ENCODE measurements around the gene PLEKHM3.

The PLEKHM3 gene

GRCh38 chr2:207988975-207989374, 36.4 kb downstream of the PLEKHM3 start:
- no peak overlapping the region for H3K4me3 ChIP-seq (ENCODE audit: insufficient read length, low read depth)
- H3K9ac ChIP-seq (ENCODE audit: insufficient read length, low read depth): no peak overlapping the region
- no peaks in the 10 kb centered on the region for H3K36me3 ChIP-seq (ENCODE audit: insufficient read depth, insufficient read length, low read length)
- H3K9me3 ChIP-seq (ENCODE audit: insufficient read depth, low read length): no peaks in the 10 kb centered on the region
- no peaks in the 10 kb centered on the region for H3K27me3 ChIP-seq (ENCODE audit: insufficient read depth, insufficient read length)
- H3K4me1 ChIP-seq (ENCODE audit: insufficient read depth, insufficient read length): no peaks in the 10 kb centered on the region
- DNase-seq (ENCODE audit: low read depth, low spot score): no peak
- TF ChIP-seq SUZ12 (IDR thresholded peaks at IDR 0.05; ENCODE audit: extremely low read depth, insufficient read depth, insufficient read length) (no peak), YY1 (IDR thresholded peaks at IDR 0.05; ENCODE audit: insufficient read depth, insufficient read length) (no peak), ZNF274 (IDR thresholded peaks at IDR 0.05; ENCODE audit: low read depth, low read length) (no peak)

- no peak overlapping the region for H3K4me3 ChIP-seq (ENCODE audit: insufficient read length, low read depth)
- H3K27me3 ChIP-seq (ENCODE audit: insufficient read depth, insufficient read length): no peaks in the 10 kb centered on the region
- no peak for DNase-seq (ENCODE audit: low read depth, low spot score)
- no peaks in the 10 kb centered on the region for H3K36me3 ChIP-seq (ENCODE audit: insufficient read depth, insufficient read length, low read length)
- no peaks in the 10 kb centered on the region for H3K4me1 ChIP-seq (ENCODE audit: insufficient read depth, insufficient read length)
- TF ChIP-seq YY1 (IDR thresholded peaks at IDR 0.05; ENCODE audit: insufficient read depth, insufficient read length) (no peak), ZNF274 (IDR thresholded peaks at IDR 0.05; ENCODE audit: low read depth, low read length) (no peak), SUZ12 (IDR thresholded peaks at IDR 0.05; ENCODE audit: extremely low read depth, insufficient read depth, insufficient read length) (no peak)
- H3K9ac ChIP-seq (ENCODE audit: insufficient read length, low read depth): no peak overlapping the region
- no peaks in the 10 kb centered on the region for H3K9me3 ChIP-seq (ENCODE audit: insufficient read depth, low read length)
Measured at GRCh38 chr2:207987025-207987716, 38.2 kb downstream of the PLEKHM3 start.

DNA sequence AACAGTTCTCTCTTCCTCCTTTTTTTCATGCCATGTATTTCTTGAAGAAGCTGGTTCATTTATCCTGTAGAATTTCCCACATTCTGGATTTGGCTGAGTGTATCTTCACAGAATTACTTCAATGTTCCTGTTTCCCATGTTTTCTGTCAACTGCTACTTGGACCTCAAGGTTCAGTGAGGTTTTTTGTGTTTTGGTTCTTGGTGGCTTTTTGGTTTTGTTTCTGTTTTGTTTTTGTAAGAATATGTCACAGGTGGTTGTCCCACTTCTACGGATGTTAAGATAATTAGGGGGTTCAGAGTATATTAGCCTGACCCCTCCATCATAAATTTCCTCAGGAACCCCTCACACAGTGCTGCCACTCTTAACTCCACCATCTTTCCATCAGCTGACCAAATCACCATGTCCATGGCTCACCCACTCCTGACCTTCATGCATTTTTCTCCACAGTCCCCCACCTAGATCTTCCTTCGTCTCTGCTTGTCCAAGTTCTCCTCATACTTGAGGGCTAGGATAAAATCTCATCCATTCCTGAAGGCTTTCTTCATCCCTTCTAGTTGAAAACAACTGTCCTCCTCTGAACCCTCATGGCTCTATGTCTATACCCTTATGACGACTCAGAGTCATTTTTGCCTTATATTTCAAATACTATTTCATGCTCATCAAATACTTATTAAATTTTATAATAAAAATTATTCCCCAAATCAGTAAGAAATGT, 40.4 kb downstream of the PLEKHM3 start:
- no peak overlapping the region for H3K4me3 ChIP-seq (ENCODE audit: insufficient read length, low read depth)

GRCh38 chr2:207983641-207984042, 41.7 kb downstream of the PLEKHM3 start:
- TF ChIP-seq SUZ12 (IDR thresholded peaks at IDR 0.05; ENCODE audit: extremely low read depth, insufficient read depth, insufficient read length) (no peak), YY1 (IDR thresholded peaks at IDR 0.05; ENCODE audit: insufficient read depth, insufficient read length) (no peak)
- no peaks in the 10 kb centered on the region for H3K4me1 ChIP-seq (ENCODE audit: insufficient read depth, insufficient read length)
- no peak overlapping the region for H3K4me3 ChIP-seq (ENCODE audit: insufficient read length, low read depth)

More for the DNA sequence above, 40.4 kb downstream of the PLEKHM3 start:
- Histone ChIP-seq H3K27me3 (ENCODE audit: insufficient read depth, insufficient read length) (no peaks in the 10 kb centered on the region), H3K9me3 (ENCODE audit: insufficient read depth, low read length) (no peaks in the 10 kb centered on the region), H3K4me1 (ENCODE audit: insufficient read depth, insufficient read length) (no peaks in the 10 kb centered on the region), H3K9ac (ENCODE audit: insufficient read length, low read depth) (no peak overlapping the region), H3K36me3 (ENCODE audit: insufficient read depth, insufficient read length, low read length) (no peaks in the 10 kb centered on the region)
- TF ChIP-seq YY1 (IDR thresholded peaks at IDR 0.05; ENCODE audit: insufficient read depth, insufficient read length): no peak
- no peak for TF ChIP-seq ZNF274 (IDR thresholded peaks at IDR 0.05; ENCODE audit: low read depth, low read length)
- no peak for TF ChIP-seq SUZ12 (IDR thresholded peaks at IDR 0.05; ENCODE audit: extremely low read depth, insufficient read depth, insufficient read length)
- no peak for DNase-seq (ENCODE audit: low read depth, low spot score)

GRCh38 chr2:207978177-207978948, 47.0 kb downstream of the PLEKHM3 start:
- H3K27me3 ChIP-seq (ENCODE audit: insufficient read depth, insufficient read length): no peaks in the 10 kb centered on the region
- H3K36me3 ChIP-seq (ENCODE audit: insufficient read depth, insufficient read length, low read length): no peaks in the 10 kb centered on the region
- H3K9me3 ChIP-seq (ENCODE audit: insufficient read depth, low read length): no peaks in the 10 kb centered on the region
- H3K4me1 ChIP-seq (ENCODE audit: insufficient read depth, insufficient read length): peaks cover 3% of the 10 kb centered on the region
- H3K9ac ChIP-seq (ENCODE audit: insufficient read length, low read depth): no peak overlapping the region
- no peak for TF ChIP-seq YY1 (IDR thresholded peaks at IDR 0.05; ENCODE audit: insufficient read depth, insufficient read length)
- no peak for TF ChIP-seq SUZ12 (IDR thresholded peaks at IDR 0.05; ENCODE audit: extremely low read depth, insufficient read depth, insufficient read length)
- no peak for TF ChIP-seq ZNF274 (IDR thresholded peaks at IDR 0.05; ENCODE audit: low read depth, low read length)
- H3K4me3 ChIP-seq (ENCODE audit: insufficient read length, low read depth): no peak overlapping the region
- DNase-seq (ENCODE audit: low read depth, low spot score): no peak

More at GRCh38 chr2:207983641-207984042, 41.7 kb downstream of the PLEKHM3 start:
- no peaks in the 10 kb centered on the region for H3K36me3 ChIP-seq (ENCODE audit: insufficient read depth, insufficient read length, low read length)
- DNase-seq (ENCODE audit: low read depth, low spot score): no peak
- no peak overlapping the region for H3K9ac ChIP-seq (ENCODE audit: insufficient read length, low read depth)
- H3K9me3 ChIP-seq (ENCODE audit: insufficient read depth, low read length): no peaks in the 10 kb centered on the region
- no peaks in the 10 kb centered on the region for H3K27me3 ChIP-seq (ENCODE audit: insufficient read depth, insufficient read length)

- H3K36me3 ChIP-seq (ENCODE audit: insufficient read depth, insufficient read length, low read length): no peaks in the 10 kb centered on the region
- TF ChIP-seq ZNF274 (IDR thresholded peaks at IDR 0.05; ENCODE audit: low read depth, low read length): no peak
Measured at GRCh38 chr2:207975921-207976320, 49.4 kb downstream of the PLEKHM3 start.

GRCh38 chr2:207974216-207974605, 51.1 kb downstream of the PLEKHM3 start:
- no peak overlapping the region for H3K9ac ChIP-seq (ENCODE audit: insufficient read length, low read depth)
- no peak overlapping the region for H3K4me3 ChIP-seq (ENCODE audit: insufficient read length, low read depth)
- peaks cover 17% of the 10 kb centered on the region for H3K27me3 ChIP-seq (ENCODE audit: insufficient read depth, insufficient read length)
- no peak for TF ChIP-seq SUZ12 (IDR thresholded peaks at IDR 0.05; ENCODE audit: extremely low read depth, insufficient read depth, insufficient read length)
- no peak for TF ChIP-seq YY1 (IDR thresholded peaks at IDR 0.05; ENCODE audit: insufficient read depth, insufficient read length)
- no peak for TF ChIP-seq ZNF274 (IDR thresholded peaks at IDR 0.05; ENCODE audit: low read depth, low read length)
- H3K4me1 ChIP-seq (ENCODE audit: insufficient read depth, insufficient read length): peaks cover 7% of the 10 kb centered on the region
- no peaks in the 10 kb centered on the region for H3K9me3 ChIP-seq (ENCODE audit: insufficient read depth, low read length)
- no peaks in the 10 kb centered on the region for H3K36me3 ChIP-seq (ENCODE audit: insufficient read depth, insufficient read length, low read length)
- no peak for DNase-seq (ENCODE audit: low read depth, low spot score)

More at GRCh38 chr2:207975921-207976320, 49.4 kb downstream of the PLEKHM3 start:
- Histone ChIP-seq H3K4me1 (ENCODE audit: insufficient read depth, insufficient read length) (peaks cover 4% of the 10 kb centered on the region), H3K9ac (ENCODE audit: insufficient read length, low read depth) (no peak overlapping the region), H3K9me3 (ENCODE audit: insufficient read depth, low read length) (no peaks in the 10 kb centered on the region), H3K27me3 (ENCODE audit: insufficient read depth, insufficient read length) (peaks cover 13% of the 10 kb centered on the region), H3K4me3 (ENCODE audit: insufficient read length, low read depth) (no peak overlapping the region)
- DNase-seq (ENCODE audit: low read depth, low spot score): no peak
